SU-DHL-6 (cell line): Measurements from ENCODE around the gene SBNO2.

Source experiments
- H2AFZ ChIP-seq: fragments of 200-600 bp; sonication (generic); 2 replicates; pipeline ENCODE4 v1.6.1; 2014; ENCODE audit warnings: low read depth, mild to moderate bottlenecking, moderate library complexity, mixed read lengths, antibody characterized with exemption, low read length; ENCODE audit not compliant: severe bottlenecking
- H3F3A ChIP-seq: fragments of 200-600 bp; shearing (Covaris generic); 2 replicates; pipeline ENCODE4 v1.6.0; 2016; ENCODE audit warnings: antibody characterized with exemption, mild to moderate bottlenecking; ENCODE audit not compliant: insufficient read depth
- H3K27ac ChIP-seq: fragments of 200-600 bp; sonication (generic); 2 replicates; pipeline ENCODE4 v1.5.1; 2016; ENCODE audit warnings: low read depth, mild to moderate bottlenecking, low read length, moderate library complexity, mixed read lengths
- H3K27me3 ChIP-seq: fragments of 200-600 bp; sonication (generic), shearing (Covaris generic); 2 replicates; pipeline ENCODE4 v1.6.0; 2014; ENCODE audit warnings: mild to moderate bottlenecking, low read length
- H3K36me3 ChIP-seq: fragments of 200-600 bp; sonication (generic); 2 replicates; pipeline ENCODE4 v1.6.1; 2014; ENCODE audit warnings: mild to moderate bottlenecking, low read length, mixed read lengths
- H3K4me2 ChIP-seq: fragments of 300-600, 200-600 bp; shearing (Covaris generic), sonication (generic); 2 replicates; pipeline ENCODE4 v1.6.0; 2014; ENCODE audit warnings: low read length, low read depth, mild to moderate bottlenecking; ENCODE audit not compliant: poor library complexity, severe bottlenecking
- H3K4me3 ChIP-seq: fragments of 200-600 bp; sonication (generic); 2 replicates; pipeline ENCODE4 v1.5.1; 2014; ENCODE audit warnings: antibody characterized with exemption, low read length, mild to moderate bottlenecking, mixed read lengths; ENCODE audit not compliant: insufficient read depth, poor library complexity, severe bottlenecking
- H3K79me2 ChIP-seq: fragments of 200-600 bp; sonication (generic); 2 replicates; pipeline ENCODE4 v1.6.1; 2014; ENCODE audit warnings: mild to moderate bottlenecking, low read length, moderate library complexity; ENCODE audit not compliant: insufficient read depth
- H3K9ac ChIP-seq: fragments of 200-600 bp; sonication (generic); 2 replicates; pipeline ENCODE4 v1.7.0; 2014; ENCODE audit warnings: mild to moderate bottlenecking, low read length
- H3K9me2 ChIP-seq: fragments of 200-600 bp; sonication (generic); replicated peaks from 2 replicates; pipeline ENCODE4 v1.6.1; 2014; ENCODE audit warnings: low read length; ENCODE audit not compliant: insufficient read depth
- H3K9me3 ChIP-seq: fragments of 200-600 bp; sonication (generic); 2 replicates; pipeline ENCODE4 v1.6.1; 2014; ENCODE audit warnings: low read length, mixed read lengths; ENCODE audit not compliant: insufficient read depth
- H4K20me1 ChIP-seq: fragments of 200-600 bp; sonication (generic); 2 replicates; pipeline ENCODE4 v1.6.1; 2014; ENCODE audit warnings: low read depth, mild to moderate bottlenecking, antibody characterized with exemption, low read length, moderate library complexity, mixed read lengths
- CTCF ChIP-seq: fragments of 200-600 bp; sonication (generic); IDR thresholded peaks from one replicate; pipeline ENCODE4 v1.5.1; 2017; ENCODE audit warnings: antibody characterized with exemption, mild to moderate bottlenecking, low read length, moderate library complexity; ENCODE audit not compliant: insufficient read depth, poor library complexity, severe bottlenecking
- EZH2phosphoT487 ChIP-seq: fragments of 200-600 bp; sonication (generic), shearing (Covaris generic); conservative IDR thresholded peaks from 2 replicates; pipeline ENCODE4 v1.6.1; 2018; ENCODE audit warnings: mild to moderate bottlenecking, antibody characterized with exemption, low read length, moderate library complexity, mixed read lengths

SBNO2 gene

GRCh38 chr19:1106841-1107660 is 67.0 kb downstream of the SBNO2 start:
- Histone ChIP-seq H3K9me2 (no peaks in the 10 kb centered on the region), H3K4me3 (no peak overlapping the region), H3K27ac (0 out of 2 replicates have a peak overlapping the region, but pooled peaks have one; percentile 11), H3K36me3 (no peaks in the 10 kb centered on the region), H2AFZ (no peak overlapping the region), H3K4me2 (no peak overlapping the region), H3K9me3 (no peaks in the 10 kb centered on the region), H3F3A (peaks cover 3% of the 10 kb centered on the region; the same call in 1 of the 2 replicates), H3K27me3 (no peaks in the 10 kb centered on the region), H3K9ac (no peak overlapping the region), H3K79me2 (no peaks in the 10 kb centered on the region), H4K20me1 (no peaks in the 10 kb centered on the region)
- TF ChIP-seq CTCF, result no peak
- TF ChIP-seq EZH2phosphoT487, result no peak

- Histone ChIP-seq H3K9me2 (no peaks in the 10 kb centered on the region), H3F3A (peaks cover 3% of the 10 kb centered on the region; the same call in 1 of the 2 replicates), H3K4me2 (no peak overlapping the region), H4K20me1 (no peaks in the 10 kb centered on the region), H3K9ac (no peak overlapping the region), H3K27ac (no peak overlapping the region), H3K4me3 (no peak overlapping the region), H3K9me3 (no peaks in the 10 kb centered on the region), H3K27me3 (no peaks in the 10 kb centered on the region), H3K36me3 (no peaks in the 10 kb centered on the region), H2AFZ (no peak overlapping the region), H3K79me2 (no peaks in the 10 kb centered on the region)
- no peak for TF ChIP-seq EZH2phosphoT487
- TF ChIP-seq CTCF, result no peak
Measured at GRCh38 chr19:1105873-1106840, 67.9 kb downstream of the SBNO2 start.

GRCh38 chr19:1105008-1105872 is 68.8 kb downstream of the SBNO2 start:
- Histone ChIP-seq H3K9ac (peak overlapping the region; percentile 89), H3K27me3 (no peaks in the 10 kb centered on the region), H3K9me3 (no peaks in the 10 kb centered on the region), H3K9me2 (no peaks in the 10 kb centered on the region), H3K4me3 (peak overlapping the region; percentile 97), H3K27ac (peak overlapping the region; percentile 69), H3K4me2 (peak overlapping the region; percentile 79), H3K36me3 (no peaks in the 10 kb centered on the region), H4K20me1 (no peaks in the 10 kb centered on the region), H2AFZ (no peak overlapping the region), H3K79me2 (no peaks in the 10 kb centered on the region), H3F3A (peaks cover 3% of the 10 kb centered on the region; the same call in 1 of the 2 replicates)
- no peak for TF ChIP-seq CTCF
